KMS-11 (cell line): Measurements from ENCODE around the gene PPM1M.

Experiments
- H2AFZ ChIP-seq: fragments of 200-600 bp; sonication (generic); 2 replicates; pipeline ENCODE4 v1.6.1; 2016; ENCODE audit warnings: antibody characterized with exemption, mixed run types, low read depth
- H3K27ac ChIP-seq: fragments of 200-600 bp; sonication (generic); 2 replicates; pipeline ENCODE4 v1.6.1; 2016; ENCODE audit warnings: mild to moderate bottlenecking, mixed run types
- H3K27me3 ChIP-seq: fragments of 200-600 bp; sonication (generic); 2 replicates; pipeline ENCODE4 v1.6.1; 2017; ENCODE audit warnings: mild to moderate bottlenecking, low read depth, mixed run types, moderate library complexity; ENCODE audit not compliant: insufficient read depth
- H3K36me3 ChIP-seq: fragments of 200-600 bp; sonication (generic); 2 replicates; pipeline ENCODE4 v1.6.1; 2017; ENCODE audit warnings: mild to moderate bottlenecking, mixed run types; ENCODE audit not compliant: insufficient read depth
- H3K4me1 ChIP-seq: fragments of 200-600 bp; sonication (generic); 2 replicates; pipeline ENCODE4 v1.6.1; 2016; ENCODE audit warnings: mild to moderate bottlenecking, low read depth, mixed run types; ENCODE audit not compliant: poor library complexity, severe bottlenecking
- H3K4me2 ChIP-seq: fragments of 200-600 bp; sonication (generic); 2 replicates; pipeline ENCODE4 v1.7.0; 2016; ENCODE audit warnings: mild to moderate bottlenecking, mixed run types
- H3K4me3 ChIP-seq: fragments of 200-600 bp; sonication (generic); IDR thresholded peaks from 2 replicates; pipeline ENCODE4 v1.6.1; 2017; ENCODE audit warnings: low read depth, low read length, mixed read lengths; ENCODE audit not compliant: insufficient read depth
- H3K79me2 ChIP-seq: fragments of 200-600 bp; sonication (generic); 2 replicates; pipeline ENCODE4 v1.6.1; 2016; ENCODE audit warnings: low read depth, mixed run types; ENCODE audit not compliant: insufficient read depth
- H3K9ac ChIP-seq: fragments of 200-600 bp; sonication (generic); 2 replicates; pipeline ENCODE4 v1.6.1; 2016; ENCODE audit warnings: mild to moderate bottlenecking, mixed run types
- H4K20me1 ChIP-seq: fragments of 200-600 bp; sonication (generic); 2 replicates; pipeline ENCODE4 v1.6.1; 2016; ENCODE audit warnings: mild to moderate bottlenecking, mixed run types; ENCODE audit not compliant: insufficient read depth
- TF ChIP-seq, protein P1 (sequence below): fragments of 200-600 bp; sonication (generic); conservative IDR thresholded peaks from 2 replicates; pipeline ENCODE4 v1.6.1; 2017; ENCODE audit warnings: low read depth, mild to moderate bottlenecking, antibody characterized with exemption, low read length, moderate library complexity, mixed read lengths

PPM1M gene

DNA sequence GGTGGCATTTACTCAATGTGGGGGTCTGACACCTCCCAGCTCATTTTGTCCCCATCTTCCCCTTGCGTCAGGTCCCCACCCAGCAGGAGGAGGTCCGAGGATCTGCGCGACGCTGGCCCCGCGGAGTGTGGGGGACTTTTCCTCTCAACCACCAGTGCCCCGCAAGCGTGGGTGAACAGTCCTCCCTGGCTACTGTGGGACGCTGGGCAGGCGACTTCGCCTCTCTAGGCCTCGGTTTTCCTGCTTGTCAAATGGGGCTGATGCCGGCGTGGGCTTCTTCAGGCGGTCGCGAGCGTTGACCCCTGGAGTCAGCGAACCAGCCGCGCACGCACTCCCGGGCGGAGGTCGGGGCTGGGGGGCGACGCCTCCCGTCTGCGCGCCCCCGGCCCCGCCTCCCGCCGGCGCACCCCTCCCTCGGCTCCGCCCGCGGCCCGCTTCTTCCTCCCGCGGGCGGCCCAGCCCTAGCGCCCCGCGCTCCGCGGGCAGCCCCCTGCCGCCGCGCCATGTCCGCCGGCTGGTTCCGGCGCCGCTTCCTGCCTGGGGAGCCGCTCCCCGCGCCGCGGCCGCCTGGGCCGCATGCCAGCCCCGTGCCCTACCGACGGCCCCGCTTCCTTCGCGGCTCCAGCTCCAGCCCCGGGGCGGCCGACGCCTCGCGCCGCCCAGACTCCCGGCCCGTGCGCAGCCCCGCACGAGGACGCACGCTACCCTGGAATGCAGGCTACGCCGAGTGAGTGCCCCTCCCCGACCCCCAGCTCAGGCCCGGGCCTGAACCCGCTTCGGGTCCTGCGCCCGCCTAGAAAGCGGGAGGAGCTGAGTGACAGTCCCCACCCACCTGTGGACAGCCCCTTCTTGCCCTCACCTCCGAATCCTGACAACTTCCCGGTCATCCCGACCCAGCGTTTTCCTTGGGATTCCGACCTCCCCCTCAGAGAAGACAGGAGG is at the start of gene PPM1M:
Gene PPM1M (plus strand): TSS at position 438 of the 942 bp plus-strand sequence. CDS start 66 bp downstream, at position 504.
- H3K4me2 ChIP-seq: peak within 1 kb of the TSS; percentile 63
- H2AFZ ChIP-seq: peak within 1 kb of the TSS; percentile 61
- no peaks in the 10 kb centered on the region for H4K20me1 ChIP-seq
- H3K27me3 ChIP-seq: no peaks in the 10 kb centered on the region
- peaks cover 18% of the 10 kb centered on the region for H3K4me1 ChIP-seq
- no peaks in the 10 kb centered on the region for H3K79me2 ChIP-seq
- no peak within 1 kb of the TSS for H3K27ac ChIP-seq
- peak within 1 kb of the TSS; percentile 61; the same call in 1 of the 2 replicates for H3K9ac ChIP-seq
- TF ChIP-seq, protein P1, sequence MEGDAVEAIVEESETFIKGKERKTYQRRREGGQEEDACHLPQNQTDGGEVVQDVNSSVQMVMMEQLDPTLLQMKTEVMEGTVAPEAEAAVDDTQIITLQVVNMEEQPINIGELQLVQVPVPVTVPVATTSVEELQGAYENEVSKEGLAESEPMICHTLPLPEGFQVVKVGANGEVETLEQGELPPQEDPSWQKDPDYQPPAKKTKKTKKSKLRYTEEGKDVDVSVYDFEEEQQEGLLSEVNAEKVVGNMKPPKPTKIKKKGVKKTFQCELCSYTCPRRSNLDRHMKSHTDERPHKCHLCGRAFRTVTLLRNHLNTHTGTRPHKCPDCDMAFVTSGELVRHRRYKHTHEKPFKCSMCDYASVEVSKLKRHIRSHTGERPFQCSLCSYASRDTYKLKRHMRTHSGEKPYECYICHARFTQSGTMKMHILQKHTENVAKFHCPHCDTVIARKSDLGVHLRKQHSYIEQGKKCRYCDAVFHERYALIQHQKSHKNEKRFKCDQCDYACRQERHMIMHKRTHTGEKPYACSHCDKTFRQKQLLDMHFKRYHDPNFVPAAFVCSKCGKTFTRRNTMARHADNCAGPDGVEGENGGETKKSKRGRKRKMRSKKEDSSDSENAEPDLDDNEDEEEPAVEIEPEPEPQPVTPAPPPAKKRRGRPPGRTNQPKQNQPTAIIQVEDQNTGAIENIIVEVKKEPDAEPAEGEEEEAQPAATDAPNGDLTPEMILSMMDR: no peak
- no peak within 1 kb of the TSS for H3K4me3 ChIP-seq
- H3K36me3 ChIP-seq: no peaks in the 10 kb centered on the region

DNA sequence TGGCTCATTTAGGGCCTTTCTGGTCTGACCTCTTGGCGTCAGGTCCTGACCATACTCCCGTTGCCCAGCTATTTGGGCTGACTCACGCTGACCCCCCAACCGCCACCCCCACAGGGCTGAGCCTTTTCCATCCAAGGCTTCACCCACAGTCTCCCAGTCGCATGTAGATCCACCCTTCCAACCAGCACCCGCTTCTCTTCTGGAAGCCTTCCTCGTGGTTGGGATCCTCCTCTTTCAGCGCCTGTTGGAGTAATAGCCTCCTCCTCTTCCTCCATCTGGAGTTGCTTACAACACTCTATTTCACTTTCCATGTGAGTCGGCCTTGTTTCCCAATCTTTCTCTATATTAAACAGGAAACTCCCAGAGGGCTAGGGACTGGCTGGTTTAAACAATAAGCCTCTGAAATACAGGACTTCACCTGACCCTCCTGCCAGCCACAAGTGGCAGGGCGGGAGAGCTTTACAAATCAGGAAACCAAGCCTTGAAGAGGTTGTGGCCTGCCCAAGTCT is 49.7 kb upstream of the PPM1M start:
- H4K20me1 ChIP-seq: no peaks in the 10 kb centered on the region
- no peak overlapping the region for H3K9ac ChIP-seq
- no peak overlapping the region for H3K27ac ChIP-seq
- no peak overlapping the region for H3K4me2 ChIP-seq
- no peaks in the 10 kb centered on the region for H3K27me3 ChIP-seq
- TF ChIP-seq, protein P1: no peak
- no peak overlapping the region for H3K4me3 ChIP-seq
- H3K4me1 ChIP-seq: peaks cover 17% of the 10 kb centered on the region
- H3K79me2 ChIP-seq: peaks cover 13% of the 10 kb centered on the region; the same call in 1 of the 2 replicates
- no peak overlapping the region for H2AFZ ChIP-seq
- H3K36me3 ChIP-seq: no peaks in the 10 kb centered on the region

DNA sequence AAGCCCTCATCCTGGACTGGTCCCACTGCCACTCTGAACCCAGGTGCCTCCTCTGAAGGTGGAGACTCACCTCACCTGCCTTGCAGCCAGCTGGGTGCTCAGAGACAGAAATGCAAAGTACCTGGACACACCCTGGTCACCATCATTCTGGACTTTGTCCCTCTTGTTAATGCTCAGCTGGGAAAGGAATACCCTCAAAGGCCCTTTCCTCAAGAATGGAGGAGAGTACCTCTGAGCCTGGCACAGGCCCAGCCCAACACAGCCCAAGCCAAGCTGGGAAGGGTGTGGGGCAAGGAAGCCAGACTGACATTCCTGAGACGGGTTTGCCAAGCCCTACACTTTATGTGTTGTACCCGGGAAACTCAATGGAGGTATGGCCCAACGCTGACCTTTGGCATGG is 48.6 kb upstream of the PPM1M start:
- no peak overlapping the region; the same call in 1 of the 2 replicates for H2AFZ ChIP-seq
- H3K36me3 ChIP-seq: no peaks in the 10 kb centered on the region
- H3K4me1 ChIP-seq: peaks cover 28% of the 10 kb centered on the region
- TF ChIP-seq, protein P1: no peak
- peaks cover 13% of the 10 kb centered on the region; the same call in 1 of the 2 replicates for H3K79me2 ChIP-seq
- H3K9ac ChIP-seq: no peak overlapping the region
- H3K4me2 ChIP-seq: no peak overlapping the region
- H3K27ac ChIP-seq: no peak overlapping the region
- no peak overlapping the region for H3K4me3 ChIP-seq
- no peaks in the 10 kb centered on the region for H4K20me1 ChIP-seq
- H3K27me3 ChIP-seq: no peaks in the 10 kb centered on the region

DNA sequence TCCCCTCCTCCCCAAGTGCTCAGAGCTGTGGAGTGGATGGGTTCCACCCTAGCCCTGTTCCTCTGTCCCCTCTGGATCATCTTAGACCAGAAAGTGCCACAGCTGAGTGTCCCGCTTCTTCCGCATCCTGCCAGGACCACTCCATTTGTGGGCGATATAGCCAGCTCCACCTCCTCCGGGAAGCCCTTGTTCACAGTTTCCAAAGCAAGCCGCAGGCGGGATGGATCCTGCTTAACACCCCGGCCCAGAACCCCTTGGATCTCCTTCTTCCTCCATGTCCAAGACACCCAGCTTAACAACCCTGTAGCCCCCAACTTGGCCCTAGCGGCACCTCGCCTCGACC is 48.1 kb upstream of the PPM1M start:
- H3K36me3 ChIP-seq: no peaks in the 10 kb centered on the region
- TF ChIP-seq, protein P1: no peak
- H3K4me3 ChIP-seq: no peak overlapping the region
- H3K27ac ChIP-seq: no peak overlapping the region
- H3K27me3 ChIP-seq: no peaks in the 10 kb centered on the region
- H4K20me1 ChIP-seq: no peaks in the 10 kb centered on the region
- H3K4me2 ChIP-seq: peak overlapping the region; percentile 68
- H3K79me2 ChIP-seq: peaks cover 13% of the 10 kb centered on the region; the same call in 1 of the 2 replicates
- peak overlapping the region; percentile 90 for H2AFZ ChIP-seq
- H3K9ac ChIP-seq: peak overlapping the region; percentile 42; the same call in 1 of the 2 replicates
- H3K4me1 ChIP-seq: peaks cover 33% of the 10 kb centered on the region
